ENCODE results near the gene CNOT4.

Gene CNOT4

DNA sequence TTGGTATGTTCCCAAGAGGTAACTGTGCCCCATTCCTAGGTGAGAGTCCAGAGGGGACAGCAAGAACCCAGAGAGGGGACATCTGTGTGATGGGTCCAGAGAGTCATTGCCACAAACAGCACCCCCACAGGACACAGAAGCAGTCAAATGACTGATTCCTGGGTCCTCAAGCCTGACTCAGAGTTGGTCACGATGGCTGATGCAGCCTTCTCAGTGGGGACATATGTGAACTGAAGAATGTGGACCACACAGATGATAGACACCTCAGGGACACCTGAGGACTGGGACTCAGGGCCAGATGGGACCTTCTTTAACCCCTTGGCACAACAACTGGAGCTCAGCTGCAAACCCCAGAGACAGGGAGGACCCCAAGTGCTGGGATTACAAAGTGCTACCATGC lies 179.8 kb downstream of the CNOT4 start:
- TF ChIP-seq, protein P1, sequence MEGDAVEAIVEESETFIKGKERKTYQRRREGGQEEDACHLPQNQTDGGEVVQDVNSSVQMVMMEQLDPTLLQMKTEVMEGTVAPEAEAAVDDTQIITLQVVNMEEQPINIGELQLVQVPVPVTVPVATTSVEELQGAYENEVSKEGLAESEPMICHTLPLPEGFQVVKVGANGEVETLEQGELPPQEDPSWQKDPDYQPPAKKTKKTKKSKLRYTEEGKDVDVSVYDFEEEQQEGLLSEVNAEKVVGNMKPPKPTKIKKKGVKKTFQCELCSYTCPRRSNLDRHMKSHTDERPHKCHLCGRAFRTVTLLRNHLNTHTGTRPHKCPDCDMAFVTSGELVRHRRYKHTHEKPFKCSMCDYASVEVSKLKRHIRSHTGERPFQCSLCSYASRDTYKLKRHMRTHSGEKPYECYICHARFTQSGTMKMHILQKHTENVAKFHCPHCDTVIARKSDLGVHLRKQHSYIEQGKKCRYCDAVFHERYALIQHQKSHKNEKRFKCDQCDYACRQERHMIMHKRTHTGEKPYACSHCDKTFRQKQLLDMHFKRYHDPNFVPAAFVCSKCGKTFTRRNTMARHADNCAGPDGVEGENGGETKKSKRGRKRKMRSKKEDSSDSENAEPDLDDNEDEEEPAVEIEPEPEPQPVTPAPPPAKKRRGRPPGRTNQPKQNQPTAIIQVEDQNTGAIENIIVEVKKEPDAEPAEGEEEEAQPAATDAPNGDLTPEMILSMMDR (IDR thresholded peaks at IDR 0.05): no peak

DNA sequence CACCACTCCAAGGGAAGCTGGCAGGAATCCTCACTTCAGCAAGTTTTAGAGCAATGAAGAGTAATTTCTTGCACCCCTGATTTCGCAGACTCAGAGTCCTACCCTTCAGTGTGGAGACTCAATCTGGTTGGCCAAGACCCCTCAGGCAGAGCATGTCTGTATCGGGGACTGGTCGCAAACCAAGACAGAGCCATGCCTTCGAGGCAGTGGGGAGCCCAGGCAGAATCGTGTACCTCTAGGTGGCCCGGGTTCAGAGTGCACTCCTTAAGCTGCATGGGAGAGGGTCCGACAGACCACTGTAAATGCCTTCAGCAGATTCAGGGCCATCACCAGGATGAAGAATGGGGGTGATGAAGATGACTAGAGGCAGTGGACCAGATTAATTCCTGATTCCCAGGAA lies 181.4 kb downstream of the CNOT4 start:
- TF ChIP-seq, protein P1 (IDR thresholded peaks at IDR 0.05): no peak

DNA sequence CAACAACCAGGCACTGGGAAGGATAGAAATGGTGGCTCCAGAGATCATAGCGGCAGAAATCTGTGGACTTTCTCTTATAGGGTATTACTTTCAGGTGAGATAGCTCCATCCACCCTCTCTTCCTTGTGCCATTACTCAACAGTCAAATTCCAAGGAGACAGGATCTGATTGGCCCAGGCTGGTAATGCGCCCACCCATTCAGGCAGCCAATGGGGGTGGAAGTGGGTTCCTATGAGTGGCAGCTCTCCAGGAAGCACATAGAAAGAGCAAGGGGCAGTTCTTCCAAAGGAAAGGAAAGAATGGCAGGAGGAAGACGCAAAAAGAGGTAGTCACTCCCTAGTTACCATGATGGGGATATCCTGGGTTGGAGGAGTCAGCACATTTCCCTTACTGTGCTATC lies 181.8 kb downstream of the CNOT4 start:
- TF ChIP-seq, protein P1 (IDR thresholded peaks at IDR 0.05): no peak

DNA sequence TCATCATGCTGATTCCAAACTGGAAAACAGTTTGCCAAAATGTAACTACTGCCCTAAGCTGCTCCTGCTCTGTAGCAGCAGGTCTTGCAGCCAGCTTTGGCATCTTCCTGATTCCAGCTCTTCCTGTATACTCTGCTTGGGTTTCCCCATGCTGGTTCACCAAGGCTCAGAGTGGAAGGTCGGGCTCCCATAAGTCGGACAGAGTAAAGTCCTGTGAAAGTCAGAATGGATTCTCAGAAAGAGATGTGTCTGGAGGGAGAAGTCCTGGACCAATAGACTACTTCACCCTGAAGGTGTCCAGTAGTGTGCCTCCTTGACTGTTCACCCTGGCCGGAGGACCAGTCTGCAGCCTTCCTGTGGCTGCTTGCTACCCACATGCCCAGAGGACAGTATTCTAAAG lies 182.4 kb downstream of the CNOT4 start:
- TF ChIP-seq, protein P1 (IDR thresholded peaks at IDR 0.05): no peak

- TF ChIP-seq, protein P1 (IDR thresholded peaks at IDR 0.05): no peak
Measured at GRCh38 chr7:135326636-135327280, 183.1 kb downstream of the CNOT4 start.

GRCh38 chr7:135322571-135323340 lies 187.1 kb downstream of the CNOT4 start:
- TF ChIP-seq, protein P1 (IDR thresholded peaks at IDR 0.05): no peak

DNA sequence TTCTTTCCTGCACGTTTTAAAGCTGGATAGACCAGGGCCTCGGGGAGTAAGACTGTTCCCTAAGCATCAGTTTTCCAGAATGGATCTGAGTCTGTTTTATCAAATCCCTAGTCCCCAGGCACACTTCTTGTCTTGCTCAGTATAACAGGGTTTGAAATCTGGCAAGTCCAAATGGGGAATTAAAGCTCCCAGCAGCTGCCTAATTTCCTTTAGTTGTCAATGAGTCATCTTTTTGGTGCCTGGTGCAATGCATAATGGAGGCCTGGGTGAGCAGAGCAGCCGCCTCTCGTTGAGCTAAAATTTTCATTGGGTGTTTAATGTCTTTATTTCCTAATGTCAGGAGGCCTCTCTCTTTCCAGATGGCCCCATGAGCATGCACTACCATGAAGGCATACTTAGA lies 188.3 kb downstream of the CNOT4 start:
- TF ChIP-seq, protein P1 (IDR thresholded peaks at IDR 0.05): no peak

Measured in LNCAP (cell line).